ENCODE measurements around the gene HTT.

DNA sequence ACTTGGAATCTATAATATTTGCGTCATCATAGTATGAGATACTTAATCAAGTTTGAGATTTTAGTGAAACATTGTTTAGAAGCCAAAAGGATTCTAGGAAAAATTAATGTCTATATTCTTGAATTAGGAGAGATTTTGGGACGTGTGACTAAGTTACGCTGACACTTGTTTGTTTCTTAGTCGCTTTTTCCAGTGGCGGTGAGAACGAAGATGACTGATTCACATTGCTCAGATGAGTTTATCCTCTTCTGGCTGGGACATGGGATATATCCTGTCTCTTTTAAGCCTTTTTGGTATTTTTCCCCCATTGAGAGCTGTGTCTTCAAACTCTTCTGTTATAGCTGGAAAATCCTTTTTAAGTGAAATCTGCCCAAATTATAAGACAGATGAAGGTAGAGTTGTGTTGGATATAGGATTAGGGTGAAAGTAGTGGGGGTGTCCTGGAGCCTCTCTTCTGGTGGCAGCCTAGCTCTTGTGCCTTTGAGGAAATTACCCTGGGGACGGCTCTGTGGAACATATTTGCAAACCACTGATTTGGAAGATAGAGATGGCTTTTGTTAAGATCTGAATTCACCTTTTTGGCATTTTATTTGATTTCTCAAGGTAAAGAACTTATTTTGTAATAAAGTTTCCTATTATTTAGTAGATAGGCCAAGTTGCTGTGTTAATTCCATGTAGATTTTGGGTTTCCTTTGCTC is 49.7 kb downstream of the HTT start:
- TF ChIP-seq SP1 (IDR thresholded peaks at IDR 0.05; ENCODE audit: low read depth, low read length) (no peak), NFYB (IDR thresholded peaks at IDR 0.05; ENCODE audit: insufficient read depth, low read depth, low read length) (no peak), HDAC6 (IDR thresholded peaks at IDR 0.05; ENCODE audit: unreplicated experiment) (no peak), CTCF (IDR thresholded peaks at IDR 0.05 in 2 of 3, conservative IDR thresholded peaks at IDR 0.05 in 1 of 3; ENCODE audit: control insufficient read depth in 2 of 3, extremely low read depth in 1 of 3, insufficient read depth in 1 of 3, low read depth in 3 of 3, low read length in 3 of 3) (no peak), SUZ12 (IDR thresholded peaks at IDR 0.05; ENCODE audit: unreplicated experiment) (no peak)

Measured in GM12878 (cell line).